CD4-positive, alpha-beta memory T cell (primary cell): ENCODE measurements around the gene IL9. TPM values are rescaled to one million over a fixed set of nuclear protein-coding genes. Genes with fewer than 3 reads are reported as not detected.
"Not testable (repeated sequence)": the region's sequence is repeated elsewhere in the genome, so short reads cannot be mapped to it uniquely, and the experiment has no call there.

Experiments used
- CTCF ChIA-PET: fragments of 350-600 bp; sonication (Branson Sonifier 250); formaldehyde crosslinking; loops from one replicate; lab custom pipeline; 2021; ENCODE audit warnings: inconsistent platforms; ENCODE audit not compliant: partially characterized antibody; lab: Charles Lee
- POLR2A ChIA-PET: fragments of 350-600 bp; sonication (Branson Sonifier 250); formaldehyde crosslinking; loops from one replicate; lab custom pipeline; 2021; ENCODE audit not compliant: partially characterized antibody; lab: Charles Lee
- DNase-seq, 5 donors: peaks; one replicate each; pipeline versions ENCODE4 v3.0.0 to v3.0.0-alpha.2; 2020 to 2022; ENCODE audit warnings: mixed read lengths in 1 of 5
- H3K27ac ChIP-seq: one replicate; pipeline ENCODE4 v1.7.0; 2013; ENCODE audit warnings: low read depth, low read length
- H3K27me3 ChIP-seq: 2 replicates; pipeline ENCODE4 v1.7.0; 2013; ENCODE audit warnings: mild to moderate bottlenecking, low read length, moderate library complexity; ENCODE audit not compliant: insufficient read depth
- H3K36me3 ChIP-seq: 2 replicates; pipeline ENCODE4 v1.7.0; 2013; ENCODE audit warnings: mild to moderate bottlenecking, low read length, moderate library complexity; ENCODE audit not compliant: insufficient read depth
- H3K4me1 ChIP-seq: 2 replicates; pipeline ENCODE4 v1.7.0; 2013; ENCODE audit warnings: mild to moderate bottlenecking, low read length, moderate library complexity; ENCODE audit not compliant: insufficient read depth
- H3K4me3 ChIP-seq, 2 donors: one replicate each; pipeline ENCODE4 v1.7.0; 2013; ENCODE audit warnings: low read length in 2 of 2, mild to moderate bottlenecking in 1 of 2
- H3K9me3 ChIP-seq, 2 donors: one replicate each; pipeline ENCODE4 v1.7.0; 2013; ENCODE audit warnings: low read length in 2 of 2, control low read depth in 1 of 2; ENCODE audit not compliant: control insufficient read depth in 1 of 2
- H3K27ac Mint-ChIP-seq, 7 donors: one replicate each; pipeline ENCODE4 v1.8.0; 2020 to 2021; ENCODE audit warnings: mixed read lengths in 7 of 7, mild to moderate bottlenecking in 6 of 7, inconsistent platforms in 3 of 7, moderate library complexity in 3 of 7
- H3K27me3 Mint-ChIP-seq, 2 donors: one replicate each; pipeline ENCODE4 v1.8.0; 2020 to 2021; ENCODE audit warnings: mixed read lengths in 2 of 2
- H3K36me3 Mint-ChIP-seq, 2 donors: one replicate each; pipeline ENCODE4 v1.8.0; 2020 to 2021; ENCODE audit warnings: mixed read lengths in 2 of 2, inconsistent platforms in 1 of 2, mild to moderate bottlenecking in 1 of 2
- H3K4me1 Mint-ChIP-seq, 4 donors: one replicate each; pipeline ENCODE4 v1.8.0; 2020 to 2021; ENCODE audit warnings: mixed read lengths in 4 of 4, mild to moderate bottlenecking in 1 of 4
- H3K4me3 Mint-ChIP-seq, 8 donors: one replicate each; pipeline ENCODE4 v1.8.0; 2020 to 2021; ENCODE audit warnings: mixed read lengths in 8 of 8, mild to moderate bottlenecking in 7 of 8, moderate library complexity in 6 of 8, inconsistent platforms in 3 of 8
- H3K9me3 Mint-ChIP-seq, 8 donors: one replicate each; pipeline ENCODE4 v1.8.0; 2020 to 2021; ENCODE audit warnings: mixed read lengths in 8 of 8, mild to moderate bottlenecking in 5 of 8, inconsistent platforms in 3 of 8, moderate library complexity in 1 of 8
- intact Hi-C: fragments of 100-400 bp; cut with micrococcal nuclease; formaldehyde crosslinking; loops from one replicate; pipeline ENCODE4 v1.15.1; 2023
- polyA plus RNA-seq, 2 donors: library from polyadenylated mRNA; unstranded; fragments of 300-500 nt; fragmentation: Illumina TruSeq; gene quantifications; one replicate each; pipeline ENCODE4 v1.2.3, GENCODE V29; 2021
- total RNA-seq, 2 experiments: library from RNA; stranded (reverse); gene quantifications; one replicate each; pipeline ENCODE4 v1.2.3, GENCODE V29; 2021

The IL9 gene
- total and polyA plus RNA-seq, 4 experiments from 2014 or later: not detected

GRCh38 chr5:135862744-135863143 is 32.9 kb downstream of the IL9 start:
- Histone ChIP-seq H3K36me3 (no peaks in the 10 kb centered on the region), H3K27ac (no peak overlapping the region), H3K4me1 (no peaks in the 10 kb centered on the region), H3K9me3 (no peaks in the 10 kb centered on the region), H3K4me3 (no peak overlapping the region), H3K27me3 (no peaks in the 10 kb centered on the region)
- DNase-seq: no peak
- Mint-ChIP-seq H3K27me3 (peaks cover 2 to 4% of the 10 kb centered on the region in 2 donors), H3K27ac (peak overlapping the region in 1 of 7 donors; percentile 8), H3K9me3 (peaks cover 0 to 2% (median 0%) of the 10 kb centered on the region in 8 donors), H3K36me3 (no peaks in the 10 kb centered on the region), H3K4me1 (no peaks in the 10 kb centered on the region), H3K4me3 (no peak overlapping the region)
- ChIA-PET CTCF (no interaction called here), POLR2A (no interaction called here)
- intact Hi-C loops: no loop called here

GRCh38 chr5:135862086-135862485 is 33.6 kb downstream of the IL9 start:
- Histone ChIP-seq H3K27ac (no peak overlapping the region), H3K4me3 (no peak overlapping the region), H3K36me3 (no peaks in the 10 kb centered on the region), H3K27me3 (no peaks in the 10 kb centered on the region), H3K4me1 (no peaks in the 10 kb centered on the region), H3K9me3 (no peaks in the 10 kb centered on the region)
- Mint-ChIP-seq H3K36me3 (no peaks in the 10 kb centered on the region), H3K27ac (no peak overlapping the region), H3K27me3 (peaks cover 2 to 6% of the 10 kb centered on the region in 2 donors), H3K9me3 (peaks cover 0 to 2% (median 0%) of the 10 kb centered on the region in 8 donors), H3K4me3 (no peak overlapping the region), H3K4me1 (no peaks in the 10 kb centered on the region)
- POLR2A ChIA-PET: no interaction called here
- DNase-seq: no peak
- CTCF ChIA-PET: no interaction called here
- intact Hi-C loops: no loop called here

GRCh38 chr5:135861641-135862040 is 34.0 kb downstream of the IL9 start:
- H3K27ac ChIP-seq: no peak overlapping the region
- Mint-ChIP-seq H3K36me3 (no peaks in the 10 kb centered on the region), H3K27ac (no peak overlapping the region), H3K4me3 (no peak overlapping the region), H3K27me3 (peaks cover 2 to 6% of the 10 kb centered on the region in 2 donors), H3K4me1 (no peaks in the 10 kb centered on the region), H3K9me3 (peaks cover 0 to 2% (median 0%) of the 10 kb centered on the region in 8 donors)
- no peak for DNase-seq
- H3K9me3 ChIP-seq: no peaks in the 10 kb centered on the region
- no peaks in the 10 kb centered on the region for H3K27me3 ChIP-seq
- ChIA-PET POLR2A (no interaction called here), CTCF (interaction anchor here (1.5 kb wide), 1 partner anchor 21 kb away, joined by 4 read pairs; no protein-coding TSS in a partner anchor)
- H3K4me3 ChIP-seq: no peak overlapping the region
- no peaks in the 10 kb centered on the region for H3K36me3 ChIP-seq
- intact Hi-C loops: no loop called here
- no peaks in the 10 kb centered on the region for H3K4me1 ChIP-seq

- POLR2A ChIA-PET: no interaction called here
- DNase-seq: no peak
- no peak overlapping the region for H3K4me3 ChIP-seq
- H3K27me3 Mint-ChIP-seq: peaks cover 6 to 10% of the 10 kb centered on the region in 2 donors
- no peaks in the 10 kb centered on the region for H3K27me3 ChIP-seq
- no peaks in the 10 kb centered on the region for H3K36me3 ChIP-seq
- intact Hi-C loops: no loop called here
- no peak overlapping the region for H3K4me3 Mint-ChIP-seq
- no peak overlapping the region for H3K27ac ChIP-seq
- no peaks in the 10 kb centered on the region for H3K4me1 Mint-ChIP-seq
- CTCF ChIA-PET: no interaction called here
- H3K9me3 Mint-ChIP-seq: peaks cover 0 to 2% (median 0%) of the 10 kb centered on the region in 8 donors
- no peak overlapping the region for H3K27ac Mint-ChIP-seq
- H3K36me3 Mint-ChIP-seq: no peaks in the 10 kb centered on the region
- no peaks in the 10 kb centered on the region for H3K4me1 ChIP-seq
- H3K9me3 ChIP-seq: no peaks in the 10 kb centered on the region
These were observed 36.0 kb downstream of the IL9 start for GRCh38 chr5:135859641-135860040.

DNA sequence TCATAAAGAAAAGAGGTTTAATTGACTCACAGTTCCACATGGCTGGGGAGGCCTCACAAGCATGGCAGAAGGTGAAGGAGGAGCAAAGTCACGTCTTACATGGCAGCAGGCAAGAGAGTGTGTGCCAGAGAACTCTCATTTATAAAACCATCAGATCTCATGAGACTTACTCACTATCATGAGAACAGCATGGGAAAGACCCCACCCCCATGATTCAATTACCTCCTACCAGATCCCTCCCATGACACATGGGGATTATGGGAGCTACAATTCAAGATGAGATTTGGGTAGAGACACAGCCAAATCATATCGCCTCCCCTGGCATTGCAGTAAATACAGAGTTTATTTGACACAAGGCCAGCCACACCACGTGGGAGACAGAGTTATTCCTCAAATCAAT is 36.5 kb downstream of the IL9 start:
- H3K27me3 Mint-ChIP-seq, H3K36me3 Mint-ChIP-seq, DNase-seq, H3K4me1 Mint-ChIP-seq, intact Hi-C loops, POLR2A ChIA-PET, H3K4me1 ChIP-seq, H3K27me3 ChIP-seq, H3K4me3 Mint-ChIP-seq, H3K4me3 ChIP-seq, CTCF ChIA-PET, H3K36me3 ChIP-seq, H3K9me3 Mint-ChIP-seq, H3K9me3 ChIP-seq, H3K27ac ChIP-seq, H3K27ac Mint-ChIP-seq: not testable (repeated sequence)

DNA sequence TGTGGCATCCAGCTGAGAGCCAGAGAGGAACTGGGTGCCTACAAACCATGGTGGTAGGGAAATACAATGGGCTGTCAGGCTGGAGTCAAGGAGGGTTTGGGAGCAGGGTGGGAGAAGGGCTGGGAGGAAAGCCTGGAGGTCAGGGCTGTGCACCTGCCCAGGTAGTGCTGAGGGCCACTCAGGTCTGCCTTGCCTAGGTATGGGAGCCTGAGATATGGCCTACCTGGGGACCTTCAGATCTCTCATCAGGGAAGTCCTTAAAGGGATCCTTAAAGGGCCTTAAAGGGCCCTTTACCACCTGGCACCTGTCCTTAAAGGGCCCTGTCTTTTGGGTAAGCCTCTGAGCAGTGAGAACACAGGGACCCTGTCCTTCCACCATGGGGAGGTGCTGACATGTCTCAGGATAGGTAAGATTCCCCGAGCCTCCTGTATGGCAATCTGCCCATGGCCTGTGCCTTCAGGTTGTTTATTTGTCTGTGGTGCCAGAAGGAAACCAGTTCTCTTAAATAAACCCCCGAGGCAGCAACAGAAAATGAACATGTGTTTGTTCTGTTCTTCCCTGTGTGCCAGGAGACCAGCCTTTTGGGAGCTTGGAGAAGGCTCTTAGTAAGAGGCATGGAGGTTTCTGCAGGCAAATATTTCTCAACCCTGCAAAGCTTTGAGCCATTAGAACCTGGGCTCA is 37.9 kb downstream of the IL9 start:
- Histone ChIP-seq H3K4me1 (no peaks in the 10 kb centered on the region), H3K9me3 (no peaks in the 10 kb centered on the region), H3K36me3 (no peaks in the 10 kb centered on the region), H3K27ac (no peak overlapping the region), H3K27me3 (no peaks in the 10 kb centered on the region), H3K4me3 (no peak overlapping the region)
- peaks cover 0 to 2% (median 0%) of the 10 kb centered on the region in 8 donors for H3K9me3 Mint-ChIP-seq
- no peak for DNase-seq
- H3K36me3 Mint-ChIP-seq: no peaks in the 10 kb centered on the region
- H3K4me3 Mint-ChIP-seq: no peak overlapping the region
- H3K27me3 Mint-ChIP-seq: peaks cover 4 to 10% of the 10 kb centered on the region in 2 donors
- H3K27ac Mint-ChIP-seq: no peak overlapping the region
- POLR2A ChIA-PET: no interaction called here
- CTCF ChIA-PET: no interaction called here
- no peaks in the 10 kb centered on the region for H3K4me1 Mint-ChIP-seq
- intact Hi-C loops: no loop called here

- no peak overlapping the region for H3K27ac ChIP-seq
- H3K36me3 ChIP-seq: no peaks in the 10 kb centered on the region
- POLR2A ChIA-PET: no interaction called here
- Mint-ChIP-seq H3K27ac (no peak overlapping the region), H3K4me3 (no peak overlapping the region), H3K27me3 (peaks cover 5 to 6% of the 10 kb centered on the region in 2 donors), H3K4me1 (no peaks in the 10 kb centered on the region), H3K36me3 (no peaks in the 10 kb centered on the region), H3K9me3 (no peaks in the 10 kb centered on the region)
- H3K4me1 ChIP-seq: no peaks in the 10 kb centered on the region
- H3K27me3 ChIP-seq: no peaks in the 10 kb centered on the region
- H3K9me3 ChIP-seq: no peaks in the 10 kb centered on the region
- H3K4me3 ChIP-seq: no peak overlapping the region
- no peak for DNase-seq
- intact Hi-C loops: no loop called here
- CTCF ChIA-PET: no interaction called here
These were observed 43.5 kb downstream of the IL9 start for GRCh38 chr5:135851915-135852845.
